OCI-LY7 (cell line): ENCODE measurements around the gene SHISAL2A. TPM values are rescaled to one million over a fixed set of nuclear protein-coding genes. Genes with fewer than 3 reads are reported as not detected.

ENCODE experiments used
- BruUV-seq: library from RNA; stranded (reverse); fragments of 400-500 nt; replicated peaks from 2 replicates; lab custom pipeline; 2021; lab: Mats Ljungman, UMichigan
- CTCF ChIA-PET: fragments of 300-600 bp; sonication (Branson Sonifier 250); formaldehyde crosslinking; loops from one replicate; lab custom pipeline; 2022; ENCODE audit warnings: antibody characterized with exemption; ENCODE audit not compliant: unreplicated experiment; lab: Charles Lee
- POLR2A ChIA-PET: fragments of 300-600 bp; sonication (Branson Sonifier 250); formaldehyde crosslinking; loops from one replicate; lab custom pipeline; 2022; ENCODE audit warnings: antibody characterized with exemption; lab: Charles Lee
- DNase-seq: peaks from one replicate; pipeline ENCODE4 v3.0.0-alpha.2; 2015; ENCODE audit warnings: low spot score
- H2AFZ ChIP-seq: fragments of 200-600 bp; sonication (generic), shearing (Covaris generic); 2 replicates; pipeline ENCODE4 v1.6.1; 2014; ENCODE audit warnings: mild to moderate bottlenecking, antibody characterized with exemption, low read length, moderate library complexity
- H3K27ac ChIP-seq: fragments of 200-600 bp; sonication (generic); 2 replicates; pipeline ENCODE4 v1.5.1; 2014; ENCODE audit warnings: mixed run types, low read depth, mild to moderate bottlenecking, moderate library complexity, low read length, inconsistent platforms; ENCODE audit not compliant: poor library complexity, severe bottlenecking
- H3K36me3 ChIP-seq: fragments of 200-600 bp; sonication (generic); 2 replicates; pipeline ENCODE4 v1.6.1; 2014; ENCODE audit warnings: mild to moderate bottlenecking, antibody characterized with exemption, low read length, moderate library complexity, mixed read lengths; ENCODE audit not compliant: insufficient read depth
- H3K4me1 ChIP-seq: fragments of 200-600 bp; sonication (generic); 2 replicates; pipeline ENCODE4 v1.5.1; 2014; ENCODE audit warnings: mild to moderate bottlenecking, low read length; ENCODE audit not compliant: insufficient read depth, poor library complexity, severe bottlenecking
- H3K4me2 ChIP-seq: fragments of 200-600 bp; sonication (generic); 2 replicates; pipeline ENCODE4 v1.6.1; 2014; ENCODE audit warnings: mild to moderate bottlenecking, low read length
- H3K4me3 ChIP-seq: fragments of 200-600 bp; sonication (generic); 2 replicates; pipeline ENCODE4 v1.5.1; 2014; ENCODE audit warnings: mild to moderate bottlenecking, low read depth, low read length; ENCODE audit not compliant: poor library complexity, severe bottlenecking
- H3K79me2 ChIP-seq: fragments of 200-600 bp; sonication (generic); 2 replicates; pipeline ENCODE4 v1.6.1; 2016; ENCODE audit warnings: low read depth, mild to moderate bottlenecking, low read length, moderate library complexity, mixed read lengths; ENCODE audit not compliant: insufficient read depth
- H3K9me2 ChIP-seq: fragments of 200-600 bp; sonication (generic); 2 replicates; pipeline ENCODE4 v1.6.1; 2016; ENCODE audit warnings: mild to moderate bottlenecking, low read length, mixed read lengths; ENCODE audit not compliant: insufficient read depth
- H3K9me3 ChIP-seq: fragments of 200-600 bp; sonication (generic); 2 replicates; pipeline ENCODE4 v1.6.1; 2014; ENCODE audit warnings: mild to moderate bottlenecking, mixed run types, low read length, mixed read lengths
- H4K20me1 ChIP-seq: fragments of 200-600 bp; sonication (generic); 2 replicates; pipeline ENCODE4 v1.6.1; 2014; ENCODE audit warnings: mild to moderate bottlenecking, antibody characterized with exemption, low read length, moderate library complexity, mixed read lengths; ENCODE audit not compliant: insufficient read depth
- EZH2phosphoT487 ChIP-seq: fragments of 200-600 bp; sonication (generic); IDR thresholded peaks from 2 replicates; pipeline ENCODE4 v1.6.1; 2018; ENCODE audit warnings: low read depth, borderline replicate concordance, mild to moderate bottlenecking, mixed run types, antibody characterized with exemption, low read length, moderate library complexity, mixed read lengths
- intact Hi-C: fragments of 100-400 bp; cut with micrococcal nuclease; formaldehyde crosslinking; loops from one replicate; pipeline ENCODE4 v1.10.0; 2022; ENCODE audit not compliant: unreplicated experiment
- total RNA-seq, 2 experiments: library from RNA; depleted of rRNA in 1 of 2; stranded (reverse); fragments of >200 nt in 1 of 2; shearing (Covaris generic) in 1 of 2; gene quantifications; 2 replicates each; pipeline ENCODE4 v1.2.3, GENCODE V29; 2014 to 2022
- TF ChIP-seq, protein P1 (sequence below): fragments of 200-600 bp; sonication (generic); conservative IDR thresholded peaks from 2 replicates; pipeline ENCODE4 v1.5.1; 2014; ENCODE audit warnings: mild to moderate bottlenecking, antibody characterized with exemption, low read length, moderate library complexity, mixed read lengths

The SHISAL2A gene
- total RNA-seq, 2 experiments from 2014 or later, result 0.27 to 0.69 TPM

DNA sequence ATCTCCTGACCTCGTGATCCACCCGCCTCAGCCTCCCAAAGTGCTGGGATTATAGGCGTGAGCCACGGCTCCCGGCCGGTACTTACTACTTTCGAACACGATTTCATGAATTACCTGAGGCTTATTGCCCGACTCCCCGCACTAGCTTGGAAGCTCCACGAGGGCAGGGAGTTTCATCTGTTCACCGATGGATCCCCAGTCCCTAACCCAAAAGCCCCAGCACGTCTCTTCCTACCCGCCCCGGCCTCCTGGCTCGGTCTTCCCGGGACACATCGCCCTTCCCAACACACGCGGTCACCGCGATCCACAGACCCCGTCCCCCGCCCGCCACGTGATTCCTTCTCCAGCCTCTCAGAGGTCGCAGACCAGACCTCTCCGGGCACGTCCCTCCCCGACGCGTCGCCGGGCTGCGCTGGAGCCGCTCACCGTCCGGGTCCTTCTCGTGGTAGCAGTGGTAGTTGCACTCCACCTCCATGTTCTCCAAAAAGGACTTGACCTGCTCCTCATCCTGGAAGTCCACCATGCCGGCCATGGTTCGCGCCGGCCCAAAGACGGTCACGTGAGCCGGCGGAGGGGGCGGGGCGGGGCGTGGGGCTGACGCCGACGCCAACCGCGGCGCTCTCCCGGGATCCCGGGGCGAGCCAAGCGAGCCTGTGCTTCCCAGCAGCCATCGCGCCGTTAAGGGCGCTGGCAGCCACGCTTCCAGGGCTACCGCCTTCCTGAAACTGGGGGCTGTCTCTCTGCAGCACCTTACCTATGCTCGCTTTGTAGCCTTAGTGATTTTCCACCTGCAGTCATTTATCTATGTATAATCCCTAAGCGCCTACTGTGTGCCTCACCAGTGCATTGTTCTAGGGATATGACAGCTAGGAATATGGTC lies 65.1 kb downstream of the SHISAL2A start, which contains the start of gene COA7:
TSS of gene COA7 (minus strand) at position 553 of the 880 bp plus-strand sequence. CDS start at position 532, 21 bp downstream.
- TF ChIP-seq, protein P1, sequence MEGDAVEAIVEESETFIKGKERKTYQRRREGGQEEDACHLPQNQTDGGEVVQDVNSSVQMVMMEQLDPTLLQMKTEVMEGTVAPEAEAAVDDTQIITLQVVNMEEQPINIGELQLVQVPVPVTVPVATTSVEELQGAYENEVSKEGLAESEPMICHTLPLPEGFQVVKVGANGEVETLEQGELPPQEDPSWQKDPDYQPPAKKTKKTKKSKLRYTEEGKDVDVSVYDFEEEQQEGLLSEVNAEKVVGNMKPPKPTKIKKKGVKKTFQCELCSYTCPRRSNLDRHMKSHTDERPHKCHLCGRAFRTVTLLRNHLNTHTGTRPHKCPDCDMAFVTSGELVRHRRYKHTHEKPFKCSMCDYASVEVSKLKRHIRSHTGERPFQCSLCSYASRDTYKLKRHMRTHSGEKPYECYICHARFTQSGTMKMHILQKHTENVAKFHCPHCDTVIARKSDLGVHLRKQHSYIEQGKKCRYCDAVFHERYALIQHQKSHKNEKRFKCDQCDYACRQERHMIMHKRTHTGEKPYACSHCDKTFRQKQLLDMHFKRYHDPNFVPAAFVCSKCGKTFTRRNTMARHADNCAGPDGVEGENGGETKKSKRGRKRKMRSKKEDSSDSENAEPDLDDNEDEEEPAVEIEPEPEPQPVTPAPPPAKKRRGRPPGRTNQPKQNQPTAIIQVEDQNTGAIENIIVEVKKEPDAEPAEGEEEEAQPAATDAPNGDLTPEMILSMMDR, result no peak
- no peak for TF ChIP-seq EZH2phosphoT487
- POLR2A ChIA-PET, result interaction anchor here (0.6 to 1.0 kb wide), 2 partner anchors 29 to 36 kb away, joined by 3 to 6 read pairs; partner anchors contain the start of gene ZYG11B

DNA sequence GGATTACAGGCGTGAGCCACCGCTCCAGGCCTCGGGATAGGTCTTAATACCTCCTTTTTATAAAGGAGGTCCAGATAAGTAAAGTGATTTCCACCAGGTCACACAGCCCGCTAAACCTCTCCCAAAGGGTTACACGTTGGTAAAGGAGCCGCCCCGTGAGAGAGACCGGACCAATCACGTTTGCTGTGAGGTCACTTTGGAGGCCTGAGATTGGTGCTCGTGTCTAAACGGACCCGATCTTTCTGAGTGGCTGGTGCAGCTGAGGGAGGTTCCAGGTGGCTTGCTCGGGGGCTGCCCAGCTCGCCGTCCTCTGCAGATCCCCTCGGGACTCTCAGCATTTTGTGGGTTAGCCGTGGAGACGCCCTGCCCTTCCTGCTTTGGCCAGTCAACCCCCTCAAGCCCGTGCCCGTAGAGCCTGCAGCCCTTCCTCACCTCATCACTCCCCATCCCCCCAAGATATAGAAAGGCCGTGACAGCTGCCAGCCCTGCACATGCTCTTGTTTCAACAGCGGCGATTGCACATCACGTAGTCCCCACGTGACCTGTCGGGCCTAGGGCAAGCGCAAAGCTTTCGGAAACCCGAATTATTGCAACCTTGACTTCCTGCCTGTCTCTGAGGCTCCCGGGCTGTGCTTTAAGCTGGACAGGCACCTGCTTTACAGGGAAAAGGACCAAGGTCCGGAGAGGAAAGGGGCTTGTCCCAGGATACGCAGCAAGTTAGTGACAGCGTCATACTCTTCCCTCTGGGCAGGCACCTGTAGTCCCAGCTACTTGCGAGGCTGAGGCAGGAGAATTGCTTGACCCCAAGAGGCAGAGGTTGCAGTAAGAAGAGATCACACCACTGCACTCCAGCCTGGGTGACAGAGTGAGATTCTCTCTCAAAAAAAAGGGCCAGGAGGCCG lies 70.2 kb downstream of the SHISAL2A start:
- H3K4me3 ChIP-seq, result peak overlapping the region; percentile 62
- CTCF ChIA-PET, result no interaction called here
- H3K27ac ChIP-seq, result no peak overlapping the region
- peak; percentile 89 for DNase-seq
- H3K4me1 ChIP-seq, result peaks cover 20% of the 10 kb centered on the region
- POLR2A ChIA-PET, result interaction anchor here (0.6 to 1.3 kb wide), 6 partner anchors 10 to 460 kb away, joined by 3 to 6 read pairs (median 4); no protein-coding TSS in a partner anchor
- TF ChIP-seq, protein P1, result no peak
- TF ChIP-seq EZH2phosphoT487, result no peak
- no peaks in the 10 kb centered on the region for H3K79me2 ChIP-seq
- H4K20me1 ChIP-seq, result no peaks in the 10 kb centered on the region
- BruUV-seq, result no TSS peak
- H2AFZ ChIP-seq, result peak overlapping the region; percentile 77
- no peaks in the 10 kb centered on the region for H3K9me3 ChIP-seq
- intact Hi-C loops, result loop anchor here (2.0 to 10.0 kb wide), 4 partner anchors 24 to 312 kb away; partner anchors contain the start of gene ZYG11B
- no peaks in the 10 kb centered on the region for H3K36me3 ChIP-seq
- peak overlapping the region; percentile 62 for H3K4me2 ChIP-seq
- H3K9me2 ChIP-seq, result no peaks in the 10 kb centered on the region

More for the DNA sequence above, 65.1 kb downstream of the SHISAL2A start, which contains the start of gene COA7:
- Histone ChIP-seq H3K9me3 (no peaks in the 10 kb centered on the region), H3K9me2 (no peaks in the 10 kb centered on the region), H3K79me2 (peaks cover 31% of the 10 kb centered on the region; the same call in 1 of the 2 replicates), H3K4me1 (peaks cover 19% of the 10 kb centered on the region), H3K4me3 (peak within 1 kb of the TSS; percentile 77), H2AFZ (peak within 1 kb of the TSS; percentile 98), H3K27ac (no peak within 1 kb of the TSS), H4K20me1 (no peaks in the 10 kb centered on the region), H3K36me3 (peaks cover 22% of the 10 kb centered on the region), H3K4me2 (peak within 1 kb of the TSS; percentile 80)
- DNase-seq, result peak; percentile 71
- intact Hi-C loops, result loop anchor here (5.0 kb wide), 1 partner anchor 499 kb away; the partner anchor contains the start of gene CPT2
- CTCF ChIA-PET, result no interaction called here
- BruUV-seq, result no TSS peak
